Natural killer cell (primary cell): ENCODE results near the gene WFS1. TPM values are rescaled to one million over a fixed set of nuclear protein-coding genes. Genes with fewer than 3 reads are reported as not detected.

Experiments
- ATAC-seq, 3 donors: fragments of 150-1000 bp in 2 of 3; fragments of 200-7000 bp in 1 of 3; cut with Tn5 transposase; 1 replicate in 1 of 3; 2 replicates in 2 of 3; pipeline ENCODE4 v1.10.0; 2021; ENCODE audit warnings: mild to moderate bottlenecking in 2 of 3, moderate library complexity in 2 of 3
- DNase-seq, 2 donors: peaks; one replicate each; pipeline versions ENCODE4 v3.0.0 to v3.0.0-alpha.2; 2013 to 2021; ENCODE audit warnings: mixed read lengths in 1 of 2
- H3K27ac ChIP-seq: one replicate; pipeline ENCODE4 v1.5.1; 2013; ENCODE audit warnings: mild to moderate bottlenecking, low read length
- H3K27me3 ChIP-seq: one replicate; pipeline ENCODE4 v1.6.1; 2013; ENCODE audit warnings: low read length; ENCODE audit not compliant: control insufficient read depth, insufficient read depth
- H3K36me3 ChIP-seq: one replicate; pipeline ENCODE4 v1.6.1; 2013; ENCODE audit warnings: low read length; ENCODE audit not compliant: control insufficient read depth, insufficient read depth
- H3K4me1 ChIP-seq: one replicate; pipeline ENCODE4 v1.6.1; 2013; ENCODE audit warnings: low read length; ENCODE audit not compliant: control insufficient read depth, insufficient read depth
- H3K4me3 ChIP-seq: one replicate; pipeline ENCODE4 v1.5.1; 2013; ENCODE audit warnings: low read length
- H3K9me3 ChIP-seq: one replicate; pipeline ENCODE4 v1.6.1; 2013; ENCODE audit warnings: low read length; ENCODE audit not compliant: control insufficient read depth, insufficient read depth
- H3K27ac Mint-ChIP-seq, 2 donors: one replicate each; pipeline ENCODE4 v1.8.0; 2022; ENCODE audit warnings: mild to moderate bottlenecking in 2 of 2, mixed read lengths in 2 of 2, moderate library complexity in 1 of 2
- H3K27me3 Mint-ChIP-seq, 2 donors: one replicate each; pipeline ENCODE4 v1.8.0; 2022; ENCODE audit warnings: low read depth in 2 of 2, mixed read lengths in 2 of 2
- H3K36me3 Mint-ChIP-seq: one replicate; pipeline ENCODE4 v1.8.0; 2022; ENCODE audit warnings: mixed read lengths
- H3K4me1 Mint-ChIP-seq, 2 donors: one replicate each; pipeline ENCODE4 v1.8.0; 2022; ENCODE audit warnings: mixed read lengths in 2 of 2
- H3K4me3 Mint-ChIP-seq: one replicate; pipeline ENCODE4 v1.8.0; 2022; ENCODE audit warnings: mild to moderate bottlenecking, moderate library complexity, mixed read lengths
- H3K9me3 Mint-ChIP-seq, 2 donors: one replicate each; pipeline ENCODE4 v1.8.0; 2022; ENCODE audit warnings: mixed read lengths in 2 of 2
- WGBS: methylation state at CpG from one replicate; pipeline ENCODE4 v1.1.7; 2013; ENCODE audit warnings: missing lambda C conversion rate; ENCODE audit not compliant: insufficient coverage; 5-methylcytosine and 5-hydroxymethylcytosine counted together
- intact Hi-C: fragments of 100-400 bp; cut with micrococcal nuclease; formaldehyde crosslinking; loops from one replicate; pipeline ENCODE4 v1.14.2; 2022
- total RNA-seq, 4 donors: library from RNA; stranded (reverse); fragments of 120-200 nt in 1 of 4; gene quantifications; one replicate each; pipeline versions ENCODE4 v1.2.3 to v1.2.4, GENCODE V29; 2013 to 2022
- TF ChIP-seq, protein P1 (sequence below): fragments of 200-600 bp; IDR thresholded peaks from one replicate; pipeline ENCODE4 v1.8.0; 2022; ENCODE audit warnings: antibody characterized with exemption

WFS1 gene
- 1 to 10 TPM; 3.0 to 5.6 (median 3.5) TPM for total RNA-seq
- total RNA-seq (2013) = 1.6 TPM

DNA sequence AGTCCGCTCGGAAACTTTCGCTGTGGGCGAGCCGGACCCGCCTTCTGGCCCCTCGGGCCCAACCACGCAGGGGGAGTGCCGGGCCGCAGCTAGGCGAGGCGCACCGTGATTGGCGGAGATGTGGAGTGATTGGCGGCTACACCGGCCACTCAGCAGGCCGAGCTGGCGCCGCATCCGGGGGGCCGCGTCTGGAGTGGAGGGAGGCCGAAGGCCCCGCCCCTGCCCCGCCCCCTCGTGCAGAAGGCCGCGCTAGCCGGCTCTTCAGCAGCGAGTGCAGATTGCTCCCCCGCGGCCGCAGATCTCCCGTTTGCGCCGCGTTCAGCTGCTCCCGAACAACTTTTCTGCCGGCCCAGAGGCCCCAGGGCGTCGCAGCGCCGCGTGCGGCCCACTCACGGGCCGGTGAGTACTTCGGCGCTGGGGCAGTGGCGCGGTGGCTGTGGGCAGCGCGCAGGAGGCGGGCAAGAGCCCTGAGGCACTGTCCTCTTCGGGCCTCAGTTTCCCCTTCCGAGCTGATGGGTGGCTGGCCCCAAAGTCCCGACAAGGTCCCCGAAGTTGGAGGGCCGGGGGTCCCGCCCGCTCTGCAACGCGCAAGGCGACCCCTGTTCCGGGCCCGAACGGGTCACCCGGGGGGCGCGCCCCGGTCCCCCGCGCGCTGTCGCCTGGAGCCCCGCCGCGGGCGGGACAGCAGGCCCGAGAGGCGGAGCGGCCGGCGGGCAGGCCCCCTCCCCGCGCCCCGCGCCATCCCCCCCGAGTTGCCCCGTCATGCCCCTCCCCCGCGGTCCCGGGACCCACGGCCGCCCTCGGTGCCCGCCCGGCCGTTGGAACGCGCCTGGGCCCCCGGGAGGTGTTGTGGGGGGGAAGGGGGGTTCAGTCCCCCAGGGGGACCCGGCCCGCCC lies at the start of gene WFS1:
Gene WFS1, plus strand, starts transcription at position 235 of the 896 bp plus-strand sequence. CDS start 7,606 bp downstream, outside the sequence.
- under 1% methylated on average over 101 of the region's 104 CpGs for WGBS
- peaks cover 16% of the 10 kb centered on the region for H3K4me1 ChIP-seq
- no peaks in the 10 kb centered on the region for H3K36me3 ChIP-seq
- no peaks in the 10 kb centered on the region for H3K9me3 ChIP-seq
- Mint-ChIP-seq H3K27ac (peak within 1 kb of the TSS in 1 of 2 donors; percentile 54), H3K9me3 (no peaks in the 10 kb centered on the region), H3K4me1 (peaks cover 6 to 23% of the 10 kb centered on the region in 2 donors), H3K4me3 (peak within 1 kb of the TSS; percentile 85), H3K36me3 (no peaks in the 10 kb centered on the region), H3K27me3 (peaks cover 14 to 18% of the 10 kb centered on the region in 2 donors)
- peak within 1 kb of the TSS; percentile 62 for H3K4me3 ChIP-seq
- DNase-seq = peak; percentile 98
- no peak within 1 kb of the TSS for H3K27ac ChIP-seq
- TF ChIP-seq, protein P1, sequence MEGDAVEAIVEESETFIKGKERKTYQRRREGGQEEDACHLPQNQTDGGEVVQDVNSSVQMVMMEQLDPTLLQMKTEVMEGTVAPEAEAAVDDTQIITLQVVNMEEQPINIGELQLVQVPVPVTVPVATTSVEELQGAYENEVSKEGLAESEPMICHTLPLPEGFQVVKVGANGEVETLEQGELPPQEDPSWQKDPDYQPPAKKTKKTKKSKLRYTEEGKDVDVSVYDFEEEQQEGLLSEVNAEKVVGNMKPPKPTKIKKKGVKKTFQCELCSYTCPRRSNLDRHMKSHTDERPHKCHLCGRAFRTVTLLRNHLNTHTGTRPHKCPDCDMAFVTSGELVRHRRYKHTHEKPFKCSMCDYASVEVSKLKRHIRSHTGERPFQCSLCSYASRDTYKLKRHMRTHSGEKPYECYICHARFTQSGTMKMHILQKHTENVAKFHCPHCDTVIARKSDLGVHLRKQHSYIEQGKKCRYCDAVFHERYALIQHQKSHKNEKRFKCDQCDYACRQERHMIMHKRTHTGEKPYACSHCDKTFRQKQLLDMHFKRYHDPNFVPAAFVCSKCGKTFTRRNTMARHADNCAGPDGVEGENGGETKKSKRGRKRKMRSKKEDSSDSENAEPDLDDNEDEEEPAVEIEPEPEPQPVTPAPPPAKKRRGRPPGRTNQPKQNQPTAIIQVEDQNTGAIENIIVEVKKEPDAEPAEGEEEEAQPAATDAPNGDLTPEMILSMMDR = no peak
- intact Hi-C loops = no loop called here
- peak; percentile 99 to 100 (median 99) for ATAC-seq
- H3K27me3 ChIP-seq = peaks cover 9% of the 10 kb centered on the region

- Mint-ChIP-seq H3K36me3 (no peaks in the 10 kb centered on the region), H3K4me1 (no peaks in the 10 kb centered on the region), H3K27me3 (peaks cover 35 to 88% of the 10 kb centered on the region in 2 donors), H3K27ac (no peak overlapping the region), H3K9me3 (no peaks in the 10 kb centered on the region), H3K4me3 (peak overlapping the region; percentile 47)
- DNase-seq (no peak), ATAC-seq (no peak)
- 26% methylated on average over 16 of the region's 16 CpGs for WGBS
- H3K4me3 ChIP-seq = no peak overlapping the region
- H3K4me1 ChIP-seq = peaks cover 6% of the 10 kb centered on the region
- H3K27me3 ChIP-seq = peaks cover 18% of the 10 kb centered on the region
- no peaks in the 10 kb centered on the region for H3K36me3 ChIP-seq
- H3K27ac ChIP-seq = no peak overlapping the region
- intact Hi-C loops = no loop called here
- H3K9me3 ChIP-seq = peaks cover 5% of the 10 kb centered on the region
- TF ChIP-seq, protein P1 = no peak
These were observed 48.3 kb upstream of the WFS1 start for GRCh38 chr4:6221301-6221850.

GRCh38 chr4:6221851-6222760 lies 47.5 kb upstream of the WFS1 start:
- WGBS = 19% methylated on average over 82 of the region's 84 CpGs
- Histone ChIP-seq H3K27me3 (peaks cover 18% of the 10 kb centered on the region), H3K4me3 (no peak overlapping the region), H3K36me3 (no peaks in the 10 kb centered on the region), H3K4me1 (peaks cover 6% of the 10 kb centered on the region), H3K9me3 (peaks cover 5% of the 10 kb centered on the region), H3K27ac (no peak overlapping the region)
- peak; percentile 77 to 94 (median 89) for ATAC-seq
- Mint-ChIP-seq H3K9me3 (no peaks in the 10 kb centered on the region), H3K27me3 (peaks cover 30 to 85% of the 10 kb centered on the region in 2 donors), H3K36me3 (no peaks in the 10 kb centered on the region), H3K27ac (no peak overlapping the region), H3K4me1 (no peaks in the 10 kb centered on the region), H3K4me3 (peak overlapping the region; percentile 47)
- intact Hi-C loops = no loop called here
- DNase-seq = peak; percentile 35 to 57
- TF ChIP-seq, protein P1 = no peak
